HCT116 (cell line): ENCODE measurements around the gene ACACA. TPM values are rescaled to one million over a fixed set of nuclear protein-coding genes. Genes with fewer than 3 reads are reported as not detected.

Experiments
- ATAC-seq: fragments of 200-7000 bp; cut with Tn5 transposase; 2 replicates; pipeline ENCODE4 v1.9.1; 2020; ENCODE audit warnings: mild to moderate bottlenecking, moderate library complexity
- BruUV-seq: library from RNA; stranded (reverse); fragments of 400-500 nt; replicated peaks from 2 replicates; lab custom pipeline; 2021; lab: Mats Ljungman, UMichigan
- CTCF ChIA-PET: fragments of 300-600 bp; sonication (Branson Sonifier 250); formaldehyde crosslinking; loops from one replicate; lab custom pipeline; 2021; ENCODE audit warnings: antibody characterized with exemption; lab: Charles Lee
- POLR2A ChIA-PET: fragments of 300-600, 350-600 bp; sonication (Branson Sonifier 250); formaldehyde crosslinking; loops from one replicate; lab custom pipeline; 2021; ENCODE audit warnings: antibody characterized with exemption; lab: Charles Lee
- RAD21 ChIA-PET, 2 experiments: fragments of 300-600 bp; sonication (Branson Sonifier 250); formaldehyde crosslinking; loops; one replicate each; lab custom pipeline; 2023; ENCODE audit warnings: low total read pairs in 2 of 2; ENCODE audit not compliant: uncharacterized antibody in 2 of 2, unreplicated experiment in 2 of 2, low non-redundant PET in 1 of 2; lab: Charles Lee
- DNase-seq: peaks from one replicate; pipeline ENCODE4 v3.0.0-alpha.2; 2010; ENCODE audit warnings: low read depth, low spot score
- H2AFZ ChIP-seq: fragments of 200-600 bp; shearing (Covaris generic), sonication (generic); 2 replicates; pipeline ENCODE4 v1.6.1; 2017; ENCODE audit warnings: low read depth, mixed run types, mixed read lengths, antibody characterized with exemption, low read length; ENCODE audit not compliant: poor library complexity, severe bottlenecking
- H3K27ac ChIP-seq: 2 replicates; pipeline ENCODE4 v1.5.1; 2012; ENCODE audit warnings: low read depth, low read length
- H3K27me3 ChIP-seq: fragments of 200-600 bp; sonication (generic); 2 replicates; pipeline ENCODE4 v1.6.1; 2016; ENCODE audit warnings: mixed run types, low read length, mixed read lengths; ENCODE audit not compliant: insufficient read depth
- H3K36me3 ChIP-seq, 2 experiments: fragments of 200-500 bp in 1 of 2; fragments of 200-600 bp in 1 of 2; sonication (Bioruptor generic) in 1 of 2; sonication (generic) in 1 of 2; 2 replicates each; pipeline versions ENCODE4 v1.5.1 to v1.6.1; 2014 to 2016; ENCODE audit warnings: low read length in 2 of 2, inconsistent platforms in 1 of 2, mixed read lengths in 1 of 2, mixed run types in 1 of 2; ENCODE audit not compliant: insufficient read depth in 2 of 2, control insufficient read depth in 1 of 2
- H3K4me1 ChIP-seq, 2 experiments: fragments of 200-600 bp in 1 of 2; sonication (generic) in 1 of 2; 2 replicates each; pipeline versions ENCODE4 v1.5.1 to v1.6.1; 2012 to 2017; ENCODE audit warnings: low read length in 2 of 2, inconsistent platforms in 1 of 2, mild to moderate bottlenecking in 1 of 2, mixed read lengths in 1 of 2, mixed run types in 1 of 2, moderate library complexity in 1 of 2; ENCODE audit not compliant: insufficient read depth in 2 of 2, control insufficient read depth in 1 of 2
- H3K4me2 ChIP-seq: fragments of 200-600 bp; sonication (generic); 2 replicates; pipeline ENCODE4 v1.6.1; 2017; ENCODE audit warnings: mixed run types, low read length, mixed read lengths
- H3K4me3 ChIP-seq, 2 experiments: fragments of 200-600 bp in 1 of 2; sonication (generic) in 1 of 2; replicated peaks in 1 of 2; 2 replicates each; pipeline ENCODE4 v1.5.1; 2011 to 2016; ENCODE audit warnings: low read length in 2 of 2, control low read depth in 1 of 2, low read depth in 1 of 2, mild to moderate bottlenecking in 1 of 2, mixed read lengths in 1 of 2, mixed run types in 1 of 2
- H3K79me2 ChIP-seq: fragments of 200-600 bp; sonication (generic); 2 replicates; pipeline ENCODE4 v1.6.1; 2017; ENCODE audit warnings: mild to moderate bottlenecking, mixed run types, low read length, moderate library complexity, mixed read lengths; ENCODE audit not compliant: insufficient read depth
- H3K9ac ChIP-seq: fragments of 200-600 bp; sonication (generic); 2 replicates; pipeline ENCODE4 v1.6.1; 2016; ENCODE audit warnings: low read length, mixed read lengths
- H3K9me2 ChIP-seq: fragments of 200-600 bp; sonication (generic), shearing (Covaris generic); 2 replicates; pipeline ENCODE4 v1.6.1; 2017; ENCODE audit warnings: mixed run types, mild to moderate bottlenecking, moderate library complexity; ENCODE audit not compliant: insufficient read depth
- H3K9me3 ChIP-seq, 2 experiments: fragments of 200-500 bp in 1 of 2; fragments of 200-600 bp in 1 of 2; sonication (Bioruptor generic) in 1 of 2; sonication (generic) in 1 of 2; 2 replicates each; pipeline ENCODE4 v1.6.1; 2014 to 2017; ENCODE audit warnings: low read length in 2 of 2, mixed read lengths in 2 of 2, inconsistent platforms in 1 of 2, low read depth in 1 of 2, mild to moderate bottlenecking in 1 of 2, mixed run types in 1 of 2, moderate library complexity in 1 of 2; ENCODE audit not compliant: control insufficient read depth in 1 of 2, insufficient read depth in 1 of 2
- H4K20me1 ChIP-seq: fragments of 200-600 bp; sonication (generic), shearing (Covaris generic); 2 replicates; pipeline ENCODE4 v1.6.1; 2017; ENCODE audit warnings: mixed run types, mild to moderate bottlenecking, moderate library complexity; ENCODE audit not compliant: insufficient read depth
- CBX3 ChIP-seq: IDR thresholded peaks from 2 replicates; pipeline ENCODE4 v1.6.1; 2012; ENCODE audit warnings: low read depth
- EGR1 ChIP-seq: IDR thresholded peaks from 2 replicates; pipeline ENCODE4 v1.6.1; 2012; ENCODE audit warnings: low read depth
- ELF1 ChIP-seq: IDR thresholded peaks from 2 replicates; pipeline ENCODE4 v1.6.1; 2012; ENCODE audit warnings: low read depth, borderline replicate concordance
- FOSL1 ChIP-seq: IDR thresholded peaks from 2 replicates; pipeline ENCODE4 v1.6.1; 2012; ENCODE audit warnings: low read depth
- JUND ChIP-seq: IDR thresholded peaks from 2 replicates; pipeline ENCODE4 v1.6.1; 2012
- REST ChIP-seq: IDR thresholded peaks from 2 replicates; pipeline ENCODE4 v1.6.1; 2012; ENCODE audit warnings: low read depth
- intact Hi-C: fragments of 100-400 bp; cut with micrococcal nuclease; formaldehyde crosslinking; loops from 2 replicates; pipeline ENCODE4 v1.10.0; 2022
- total RNA-seq: library from RNA; stranded (reverse); gene quantifications from one replicate; pipeline ENCODE4 v1.2.1, GENCODE V29; 2021; ENCODE audit not compliant: unreplicated experiment
- TF ChIP-seq, protein P1 (sequence below), 3 experiments: fragments of 200-600 bp in 1 of 3; sonication (generic) in 1 of 3; IDR thresholded peaks in 2 of 3; conservative IDR thresholded peaks in 1 of 3; 2 replicates each; pipeline ENCODE4 v1.5.1; 2012 to 2017; ENCODE audit warnings: low read depth in 2 of 3, low read length in 2 of 3, antibody characterized with exemption in 1 of 3, borderline replicate concordance in 1 of 3, control low read depth in 1 of 3, mild to moderate bottlenecking in 1 of 3, mixed read lengths in 1 of 3, mixed run types in 1 of 3, moderate library complexity in 1 of 3; ENCODE audit not compliant: insufficient read depth in 1 of 3
- TF ChIP-seq, protein P2 (sequence below): IDR thresholded peaks from 2 replicates; pipeline ENCODE4 v1.6.1; 2012

The ACACA gene
- total RNA-seq, 1 experiment from 2014 or later = 161 TPM

- H3K79me2 ChIP-seq = no peaks in the 10 kb centered on the region
- H3K27me3 ChIP-seq = no peaks in the 10 kb centered on the region
- TF ChIP-seq CBX3 (no peak), EGR1 (no peak), FOSL1 (no peak), ELF1 (no peak), REST (no peak), JUND (no peak)
- TF ChIP-seq, protein P1, sequence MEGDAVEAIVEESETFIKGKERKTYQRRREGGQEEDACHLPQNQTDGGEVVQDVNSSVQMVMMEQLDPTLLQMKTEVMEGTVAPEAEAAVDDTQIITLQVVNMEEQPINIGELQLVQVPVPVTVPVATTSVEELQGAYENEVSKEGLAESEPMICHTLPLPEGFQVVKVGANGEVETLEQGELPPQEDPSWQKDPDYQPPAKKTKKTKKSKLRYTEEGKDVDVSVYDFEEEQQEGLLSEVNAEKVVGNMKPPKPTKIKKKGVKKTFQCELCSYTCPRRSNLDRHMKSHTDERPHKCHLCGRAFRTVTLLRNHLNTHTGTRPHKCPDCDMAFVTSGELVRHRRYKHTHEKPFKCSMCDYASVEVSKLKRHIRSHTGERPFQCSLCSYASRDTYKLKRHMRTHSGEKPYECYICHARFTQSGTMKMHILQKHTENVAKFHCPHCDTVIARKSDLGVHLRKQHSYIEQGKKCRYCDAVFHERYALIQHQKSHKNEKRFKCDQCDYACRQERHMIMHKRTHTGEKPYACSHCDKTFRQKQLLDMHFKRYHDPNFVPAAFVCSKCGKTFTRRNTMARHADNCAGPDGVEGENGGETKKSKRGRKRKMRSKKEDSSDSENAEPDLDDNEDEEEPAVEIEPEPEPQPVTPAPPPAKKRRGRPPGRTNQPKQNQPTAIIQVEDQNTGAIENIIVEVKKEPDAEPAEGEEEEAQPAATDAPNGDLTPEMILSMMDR (IDR thresholded peaks at IDR 0.05 in 2 of 3, conservative IDR thresholded peaks at IDR 0.05 in 1 of 3; ENCODE audit: borderline replicate concordance in 1 of 3, insufficient read depth in 1 of 3, low read depth in 2 of 3, low read length in 2 of 3) = no peak
- TF ChIP-seq, protein P2, sequence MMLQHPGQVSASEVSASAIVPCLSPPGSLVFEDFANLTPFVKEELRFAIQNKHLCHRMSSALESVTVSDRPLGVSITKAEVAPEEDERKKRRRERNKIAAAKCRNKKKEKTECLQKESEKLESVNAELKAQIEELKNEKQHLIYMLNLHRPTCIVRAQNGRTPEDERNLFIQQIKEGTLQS = no peak
- peaks cover 31 to 33% of the 10 kb centered on the region in 2 experiments; a peak in 3 of 4 replicates for H3K36me3 ChIP-seq
- no peak overlapping the region for H3K27ac ChIP-seq
- POLR2A ChIA-PET = no interaction called here
- no peaks in the 10 kb centered on the region for H3K9me3 ChIP-seq
- H3K4me1 ChIP-seq = no peaks in the 10 kb centered on the region
- CTCF ChIA-PET = no interaction called here
- intact Hi-C loops = no loop called here
- no peaks in the 10 kb centered on the region for H3K9me2 ChIP-seq
- DNase-seq (no peak), ATAC-seq (no peak)
- BruUV-seq = no TSS peak
- H4K20me1 ChIP-seq = no peaks in the 10 kb centered on the region
- no peak overlapping the region for H3K4me3 ChIP-seq
- H3K4me2 ChIP-seq = no peak overlapping the region
- no peak overlapping the region for H3K9ac ChIP-seq
- no peak overlapping the region for H2AFZ ChIP-seq
- RAD21 ChIA-PET = no interaction called here
Observed at GRCh38 chr17:37100231-37100630, 306.4 kb downstream of the ACACA start.
